GM18867 (cell line): ENCODE measurements around the gene ACTG1.

Experiments used
- ATAC-seq: cut with Tn5 transposase; IDR thresholded peaks from one replicate; pipeline ENCODE4 v1.9.1; 2021; ENCODE audit warnings: mild to moderate bottlenecking, moderate library complexity; ENCODE audit not compliant: unreplicated experiment

Gene ACTG1

GRCh38 chr17:81483085-81483861 is 29.3 kb downstream of the ACTG1 start:
- no peak for ATAC-seq

- no peak for ATAC-seq
Observed at GRCh38 chr17:81482673-81483072, 29.9 kb downstream of the ACTG1 start.

GRCh38 chr17:81481815-81482505 is 30.6 kb downstream of the ACTG1 start:
- ATAC-seq: no peak

DNA sequence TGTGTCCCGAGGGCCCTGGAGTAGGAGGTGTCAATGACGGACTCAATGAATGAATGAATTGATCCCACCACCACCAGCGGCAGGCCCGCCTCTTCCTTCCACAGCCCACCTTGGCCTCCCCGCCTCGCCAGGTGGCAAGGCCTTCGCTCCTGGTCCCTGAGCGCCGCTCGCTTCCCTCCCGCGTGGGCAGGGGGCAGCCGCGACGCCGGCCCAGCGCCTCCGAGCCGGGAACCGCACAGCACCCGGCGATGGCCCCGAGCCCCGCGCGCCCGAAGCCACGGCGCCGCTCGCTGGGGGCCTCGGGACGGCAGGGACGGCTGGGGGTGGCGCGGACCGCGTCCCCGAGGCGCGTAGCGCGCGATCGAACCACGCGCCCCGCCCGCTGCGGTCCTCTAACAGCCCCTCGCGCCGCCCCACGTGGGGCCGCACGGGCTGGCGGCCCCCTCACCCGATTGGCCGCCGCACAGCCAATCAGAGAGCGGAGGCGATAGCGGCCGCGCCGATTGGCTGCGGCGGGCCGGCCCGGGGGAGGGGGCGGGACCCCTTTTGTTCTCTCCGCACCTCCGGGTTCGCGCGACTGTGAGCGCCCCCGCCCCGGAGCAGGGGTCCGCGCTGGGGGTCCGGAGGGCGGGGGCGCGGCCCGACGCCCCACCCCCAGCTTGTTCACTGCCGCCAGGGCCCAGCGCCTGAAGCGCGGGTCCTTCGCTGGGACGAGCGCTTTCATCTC is 31.4 kb downstream of the ACTG1 start:
- no peak for ATAC-seq

- ATAC-seq: no peak
Observed at GRCh38 chr17:81480140-81481072, 32.2 kb downstream of the ACTG1 start.

- no peak for ATAC-seq
Observed at GRCh38 chr17:81479175-81480071, 33.2 kb downstream of the ACTG1 start.

DNA sequence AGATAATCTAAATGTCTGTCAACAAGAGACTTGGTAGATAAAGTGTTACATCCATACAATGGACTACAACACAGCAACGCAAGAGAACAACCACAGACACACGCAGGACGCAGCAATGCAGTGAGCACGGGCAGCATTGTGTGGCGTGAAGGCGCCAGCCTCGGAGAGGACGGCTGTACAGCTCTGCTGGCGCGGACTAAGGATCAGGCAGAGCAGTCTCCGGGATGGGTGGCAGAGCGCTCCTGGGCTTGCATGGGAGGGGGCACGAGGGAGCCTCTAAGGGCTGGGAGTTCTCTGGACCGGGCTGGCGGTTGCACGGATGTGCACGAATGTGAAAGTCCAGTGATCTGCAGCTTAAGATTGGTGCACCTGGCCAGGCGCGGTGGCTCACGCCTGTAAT is 34.5 kb downstream of the ACTG1 start:
- ATAC-seq: no peak

GRCh38 chr17:81477173-81477572 is 35.4 kb downstream of the ACTG1 start:
- ATAC-seq: no peak

GRCh38 chr17:81476635-81477034 is 36.0 kb downstream of the ACTG1 start:
- no peak for ATAC-seq

DNA sequence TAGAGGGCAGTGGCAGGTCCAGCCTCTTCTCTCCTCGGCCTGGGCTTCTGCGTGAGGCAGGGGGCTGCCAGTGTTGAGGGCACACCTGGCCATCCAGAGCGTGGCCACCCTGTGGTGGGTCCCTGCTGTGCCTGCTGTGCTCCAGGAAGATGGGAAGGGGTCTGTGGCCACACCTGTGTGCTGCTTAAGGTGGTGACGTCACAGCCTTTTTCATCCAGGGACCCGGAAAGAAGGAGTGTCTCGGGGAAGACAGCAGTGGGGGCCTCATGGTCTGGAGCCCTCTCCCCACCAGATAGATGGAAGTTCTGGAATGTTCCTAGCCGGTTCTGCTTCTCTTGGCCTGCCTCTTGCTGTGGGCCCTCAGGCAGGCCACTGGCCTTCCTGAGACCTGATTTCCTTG is 36.5 kb downstream of the ACTG1 start:
- no peak for ATAC-seq

DNA sequence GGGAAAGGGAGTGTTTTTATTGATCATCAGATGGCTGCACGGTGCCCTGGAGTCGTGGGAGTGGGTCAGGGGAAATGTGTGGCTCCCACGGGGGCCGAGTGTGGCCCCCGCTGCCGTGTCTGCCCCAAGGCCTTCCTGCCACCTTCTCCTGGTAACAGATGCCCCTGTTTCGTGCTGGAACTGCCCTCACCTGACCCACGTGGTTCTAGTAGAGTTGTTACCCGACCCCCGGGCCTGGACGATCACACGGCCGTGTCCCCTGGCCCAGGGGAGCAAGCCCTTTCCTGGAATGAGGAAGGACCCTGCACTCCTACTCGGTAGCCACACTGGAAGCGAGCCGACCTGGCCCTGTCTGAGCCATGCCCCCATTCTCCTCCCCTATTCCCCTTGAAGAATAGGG is 37.6 kb downstream of the ACTG1 start:
- ATAC-seq: no peak

DNA sequence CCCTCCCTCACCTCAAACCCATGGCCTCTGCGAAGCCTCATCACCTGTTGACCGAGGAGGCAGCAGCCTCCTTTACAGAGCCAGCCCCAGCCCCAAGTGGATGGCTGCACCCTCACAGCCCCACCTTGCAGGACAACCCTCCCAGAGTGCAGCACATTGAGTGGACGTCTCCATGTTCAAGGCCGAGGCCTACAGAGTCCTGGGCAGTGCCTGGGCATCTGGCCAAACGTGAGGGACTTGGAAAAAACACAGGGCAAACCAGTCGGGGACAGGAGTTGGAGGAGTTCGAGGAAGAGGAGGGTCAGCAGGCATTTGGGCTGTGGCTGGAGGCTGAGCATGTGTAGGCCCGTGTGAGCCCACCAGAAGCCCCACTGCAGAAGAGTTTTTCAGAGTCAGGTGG is 39.6 kb downstream of the ACTG1 start:
- ATAC-seq: no peak

DNA sequence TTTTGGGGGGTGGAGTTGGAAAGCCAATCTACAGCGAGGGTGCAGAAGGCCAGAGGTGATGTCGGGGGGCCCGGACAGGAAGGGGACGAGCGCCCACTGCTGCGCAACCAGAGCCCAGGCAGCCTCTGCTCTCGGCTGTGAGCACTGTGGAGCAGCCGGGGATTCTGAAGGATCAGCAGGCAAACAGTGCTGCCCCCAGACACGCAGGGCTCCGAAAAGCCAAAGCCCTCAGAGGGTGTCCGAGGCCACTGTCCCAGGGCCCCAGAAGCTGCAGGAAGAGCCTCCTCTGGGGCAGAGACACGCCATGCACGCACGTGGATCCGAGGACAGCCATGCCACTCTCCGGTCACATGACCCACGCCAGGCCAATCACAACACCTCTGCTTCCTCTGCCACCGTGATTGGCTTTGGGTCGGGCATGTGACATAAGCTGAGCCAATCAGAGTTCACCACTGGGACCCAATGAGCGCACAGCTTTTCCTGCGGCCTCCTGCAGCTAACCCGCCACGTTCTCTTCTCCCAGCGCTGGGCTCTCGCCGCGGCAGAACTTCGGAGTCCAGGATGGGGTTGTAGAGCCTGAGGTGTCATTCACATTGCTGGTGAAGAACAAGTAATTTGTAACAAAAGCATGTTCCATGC is 40.7 kb downstream of the ACTG1 start:
- ATAC-seq: no peak

DNA sequence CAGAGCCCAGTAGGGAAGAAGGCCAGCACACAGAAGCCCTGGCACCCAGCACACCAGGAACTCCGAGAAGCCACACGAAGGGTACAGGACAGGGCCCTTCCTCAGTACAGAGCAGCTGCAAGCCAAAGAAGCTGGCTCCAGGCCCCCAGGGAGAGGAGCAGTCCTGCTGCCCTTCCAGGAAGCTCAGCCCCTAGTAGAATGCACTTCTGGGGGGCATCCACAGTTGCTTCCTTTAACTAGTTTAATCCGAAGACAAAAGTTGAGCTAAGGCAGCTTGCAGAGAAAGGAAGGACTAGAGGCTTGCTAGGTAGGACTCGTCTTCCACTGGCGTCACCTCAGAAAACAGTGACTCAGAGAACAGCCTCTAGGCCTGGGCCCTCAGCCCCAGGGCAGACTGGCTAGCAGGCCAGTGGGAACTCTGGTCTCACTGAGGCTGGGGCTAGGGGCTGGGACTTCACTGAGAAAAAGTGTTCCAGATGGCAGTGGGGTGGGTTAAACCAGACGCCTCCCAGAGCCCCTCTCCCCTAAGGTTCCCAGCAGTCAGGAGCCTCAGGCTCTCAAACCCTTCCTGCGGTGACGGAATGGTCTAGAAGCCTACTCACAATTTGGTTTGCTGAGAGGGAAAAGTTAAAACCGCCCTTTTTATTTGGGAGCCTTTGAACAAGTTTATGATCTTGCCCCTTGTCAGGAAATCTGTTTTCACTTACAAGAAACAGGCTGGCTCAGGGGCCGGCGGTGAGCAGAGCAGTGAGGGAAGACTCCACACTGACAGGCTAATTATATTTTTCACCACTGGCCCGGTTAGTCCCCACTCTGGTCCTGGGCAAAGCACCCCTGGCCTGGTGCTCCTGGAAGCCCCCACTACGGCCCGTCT is 41.4 kb downstream of the ACTG1 start:
- ATAC-seq: no peak

GRCh38 chr17:81470270-81470943 is 42.2 kb downstream of the ACTG1 start:
- no peak for ATAC-seq

DNA sequence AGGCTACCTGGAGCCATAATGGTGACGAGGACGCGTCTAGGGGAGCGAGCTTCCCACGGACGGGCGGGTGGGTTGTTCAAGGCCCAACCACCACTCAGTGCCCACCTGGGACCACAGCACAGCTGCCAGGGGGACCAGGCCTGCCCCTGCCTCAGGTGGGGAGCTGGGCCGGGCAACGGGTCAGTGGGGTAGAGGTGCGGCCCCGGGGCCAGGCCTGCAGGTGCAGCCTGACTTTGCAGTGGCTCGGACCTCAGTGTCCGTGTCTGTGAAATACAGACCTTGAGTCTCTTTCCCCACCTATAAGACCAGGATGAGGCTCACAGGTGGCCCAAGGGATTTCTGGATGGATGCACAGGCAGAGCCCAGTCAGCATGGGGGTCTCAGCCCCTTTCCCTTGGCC is 43.3 kb downstream of the ACTG1 start:
- no peak for ATAC-seq

DNA sequence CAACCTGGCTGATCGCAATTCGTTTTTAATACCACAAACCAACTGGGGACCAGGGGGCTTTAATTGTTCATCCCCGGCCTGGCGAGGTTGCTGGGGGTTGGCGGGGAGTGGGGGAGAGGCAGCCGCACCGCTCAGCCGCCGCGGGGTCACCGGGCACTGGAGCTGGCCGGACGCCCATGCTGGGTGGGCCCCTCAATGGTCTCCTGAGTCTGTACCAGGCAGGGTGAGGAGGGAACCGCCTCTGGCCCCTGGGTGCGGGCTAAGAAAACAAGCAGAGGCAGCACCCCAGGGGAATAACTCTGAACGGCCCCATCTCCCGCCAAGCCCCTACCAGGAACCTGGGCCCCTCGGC is 43.9 kb downstream of the ACTG1 start:
- no peak for ATAC-seq
